ENCODE data around the gene ECEL1. TPM values are rescaled to one million over a fixed set of nuclear protein-coding genes. Genes with fewer than 3 reads are reported as not detected.

The ECEL1 gene
- total RNA-seq, 4 donors from 2014 or later, result 1.9 to 10.8 TPM; not detected in 2

DNA sequence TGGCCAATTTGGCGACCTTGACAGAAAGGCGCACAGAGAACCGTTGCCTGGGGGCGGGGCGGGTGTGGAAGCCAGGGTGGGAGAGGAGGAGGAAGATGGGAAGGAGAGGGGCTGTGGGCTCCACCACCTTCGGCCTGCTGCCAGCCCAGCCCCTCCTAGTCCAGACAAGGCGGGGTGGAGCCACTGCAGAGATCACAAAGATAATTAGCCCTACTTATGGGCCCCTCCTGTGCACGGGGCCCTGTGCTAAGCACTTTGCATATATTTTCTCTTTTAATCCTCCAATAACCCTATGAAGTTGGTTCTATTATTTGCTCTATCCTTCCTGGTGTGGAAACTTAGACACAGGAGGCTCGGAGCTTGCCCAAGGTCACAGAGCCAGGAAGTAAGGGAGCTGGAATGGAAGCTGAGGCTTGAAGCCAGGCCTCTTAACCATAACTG lies 13.7 kb upstream of the ECEL1 start:
- no peaks in the 10 kb centered on the region for H3K9me3 ChIP-seq
- no peak for TF ChIP-seq POLR2A (IDR thresholded peaks at IDR 0.05)
- intact Hi-C loops (cut with DNase I; ENCODE audit: low total_unique reads), result no loop called here
- H3K27ac ChIP-seq, result no peak overlapping the region
- no peaks in the 10 kb centered on the region for H3K27me3 ChIP-seq
- peaks cover 0 to 3% of the 10 kb centered on the region in 2 donors for H3K4me1 ChIP-seq
- no peaks in the 10 kb centered on the region for H3K36me3 ChIP-seq
- no peak overlapping the region for H3K4me3 ChIP-seq
- DNase-seq, result no peak

DNA sequence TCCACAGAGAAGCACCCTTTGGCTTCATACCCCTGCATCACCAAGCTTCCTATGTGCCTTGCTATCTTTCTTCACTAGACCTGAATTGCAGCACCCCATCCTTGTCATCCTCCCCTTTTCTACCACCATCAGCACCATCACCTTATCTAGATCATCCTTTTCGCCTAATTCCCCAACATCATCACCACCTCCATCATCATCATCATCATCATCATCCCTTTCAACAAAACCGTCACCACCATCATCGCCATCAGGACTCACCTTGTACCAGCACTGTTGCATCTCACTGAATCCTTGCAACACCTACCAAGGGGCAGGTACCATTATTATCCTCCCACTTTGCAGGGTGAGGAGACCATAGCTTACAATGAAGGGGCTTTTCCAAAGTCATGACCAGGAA lies 10.8 kb upstream of the ECEL1 start:
- Histone ChIP-seq H3K36me3 (no peaks in the 10 kb centered on the region), H3K9me3 (no peaks in the 10 kb centered on the region), H3K27ac (no peak overlapping the region), H3K27me3 (no peaks in the 10 kb centered on the region), H3K4me3 (no peak overlapping the region), H3K4me1 (peaks cover 0 to 2% of the 10 kb centered on the region in 2 donors)
- intact Hi-C loops (cut with DNase I; ENCODE audit: low total_unique reads), result no loop called here
- TF ChIP-seq, protein P1, sequence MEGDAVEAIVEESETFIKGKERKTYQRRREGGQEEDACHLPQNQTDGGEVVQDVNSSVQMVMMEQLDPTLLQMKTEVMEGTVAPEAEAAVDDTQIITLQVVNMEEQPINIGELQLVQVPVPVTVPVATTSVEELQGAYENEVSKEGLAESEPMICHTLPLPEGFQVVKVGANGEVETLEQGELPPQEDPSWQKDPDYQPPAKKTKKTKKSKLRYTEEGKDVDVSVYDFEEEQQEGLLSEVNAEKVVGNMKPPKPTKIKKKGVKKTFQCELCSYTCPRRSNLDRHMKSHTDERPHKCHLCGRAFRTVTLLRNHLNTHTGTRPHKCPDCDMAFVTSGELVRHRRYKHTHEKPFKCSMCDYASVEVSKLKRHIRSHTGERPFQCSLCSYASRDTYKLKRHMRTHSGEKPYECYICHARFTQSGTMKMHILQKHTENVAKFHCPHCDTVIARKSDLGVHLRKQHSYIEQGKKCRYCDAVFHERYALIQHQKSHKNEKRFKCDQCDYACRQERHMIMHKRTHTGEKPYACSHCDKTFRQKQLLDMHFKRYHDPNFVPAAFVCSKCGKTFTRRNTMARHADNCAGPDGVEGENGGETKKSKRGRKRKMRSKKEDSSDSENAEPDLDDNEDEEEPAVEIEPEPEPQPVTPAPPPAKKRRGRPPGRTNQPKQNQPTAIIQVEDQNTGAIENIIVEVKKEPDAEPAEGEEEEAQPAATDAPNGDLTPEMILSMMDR (IDR thresholded peaks at IDR 0.05), result no peak
- no peak for TF ChIP-seq POLR2A (IDR thresholded peaks at IDR 0.05)
- no peak for DNase-seq

DNA sequence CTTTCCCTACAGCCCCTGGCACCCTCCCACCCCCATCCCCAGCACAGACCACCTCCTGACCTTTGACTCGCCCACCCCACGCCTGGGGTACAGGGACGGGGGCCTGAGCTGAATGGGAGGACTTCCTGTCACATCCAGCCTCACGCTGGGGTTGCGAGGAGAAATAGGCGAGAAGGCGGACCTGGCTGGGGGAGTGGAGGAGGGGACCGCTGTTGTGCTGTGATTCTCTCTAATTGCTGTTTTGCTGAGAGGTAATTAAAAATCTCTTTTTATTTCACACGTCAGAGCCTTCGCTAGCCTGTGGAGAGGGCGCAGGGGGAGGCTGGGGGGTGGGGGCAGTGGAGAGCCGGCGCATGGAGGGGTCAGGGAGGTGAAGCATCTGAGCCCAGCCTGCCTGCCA lies 9.7 kb upstream of the ECEL1 start:
- Histone ChIP-seq H3K4me3 (no peak overlapping the region), H3K36me3 (no peaks in the 10 kb centered on the region), H3K27me3 (no peaks in the 10 kb centered on the region), H3K27ac (no peak overlapping the region), H3K9me3 (no peaks in the 10 kb centered on the region), H3K4me1 (no peaks in the 10 kb centered on the region)
- intact Hi-C loops (cut with DNase I; ENCODE audit: low total_unique reads), result no loop called here
- TF ChIP-seq POLR2A (IDR thresholded peaks at IDR 0.05), result no peak
- TF ChIP-seq, protein P1 (IDR thresholded peaks at IDR 0.05), result no peak
- DNase-seq, result no peak

DNA sequence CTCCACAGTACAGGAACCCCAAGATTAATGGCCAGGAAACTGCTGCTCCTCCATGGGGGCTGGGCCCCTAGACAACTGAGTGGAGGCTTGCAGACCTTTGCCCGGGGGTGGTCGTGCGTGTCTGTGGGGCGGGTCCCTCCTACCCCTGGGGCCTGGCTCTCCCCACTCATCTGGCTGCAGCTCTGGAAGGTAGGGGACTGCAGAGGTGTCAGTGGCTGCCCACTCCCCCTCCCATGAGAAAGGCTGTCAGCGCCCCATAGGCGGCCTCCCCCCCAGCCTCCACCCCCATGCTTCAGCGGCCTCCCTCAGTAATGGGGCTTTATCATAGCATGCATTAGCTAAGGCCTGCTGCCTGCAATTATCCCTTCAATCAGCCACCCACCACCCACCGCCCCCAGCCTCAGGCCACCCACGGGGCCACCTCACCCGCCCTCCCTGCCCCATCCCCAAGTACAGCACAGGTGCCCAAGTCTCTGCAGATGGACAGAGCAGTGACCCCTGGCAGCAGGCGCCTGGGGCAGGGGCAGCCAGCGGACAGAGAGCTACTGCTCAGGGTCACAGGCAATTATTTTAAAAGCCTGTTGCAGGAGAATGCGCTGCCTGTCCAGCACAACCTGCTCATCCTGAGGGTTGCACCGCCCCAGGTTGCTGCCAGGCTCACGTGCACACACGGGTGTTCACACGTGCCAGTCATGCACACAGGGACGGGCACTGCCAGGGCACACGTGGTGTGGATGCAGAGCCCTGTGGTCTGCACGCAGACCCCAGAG lies 9.1 kb upstream of the ECEL1 start:
- no peaks in the 10 kb centered on the region for H3K27me3 ChIP-seq
- no peak for DNase-seq
- no peak for TF ChIP-seq POLR2A (IDR thresholded peaks at IDR 0.05)
- TF ChIP-seq, protein P1 (IDR thresholded peaks at IDR 0.05), result no peak
- intact Hi-C loops (cut with DNase I; ENCODE audit: low total_unique reads), result no loop called here
- no peak overlapping the region for H3K27ac ChIP-seq
- no peaks in the 10 kb centered on the region for H3K36me3 ChIP-seq
- no peaks in the 10 kb centered on the region for H3K9me3 ChIP-seq
- no peak overlapping the region for H3K4me3 ChIP-seq
- H3K4me1 ChIP-seq, result no peaks in the 10 kb centered on the region

DNA sequence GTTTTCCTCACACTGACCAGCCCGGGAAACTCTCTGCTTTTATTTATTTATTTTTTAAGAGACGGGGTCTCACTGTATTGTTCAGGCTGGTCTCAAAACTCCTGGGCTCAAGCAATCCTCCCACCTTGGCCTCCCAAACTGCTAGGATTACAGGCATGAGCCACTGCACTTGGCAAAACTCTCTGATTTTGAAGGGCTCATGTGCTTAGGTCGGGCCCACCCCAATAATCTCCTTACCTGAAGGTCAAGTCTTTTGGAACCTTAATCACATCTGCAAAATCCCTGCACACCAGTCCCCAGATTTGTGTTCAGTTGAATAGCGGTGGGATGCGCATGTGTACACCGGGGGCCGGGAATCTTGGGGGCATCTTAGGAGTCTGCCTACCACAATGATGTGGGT lies 7.7 kb upstream of the ECEL1 start:
- TF ChIP-seq, protein P1 (IDR thresholded peaks at IDR 0.05), result no peak
- no peak for TF ChIP-seq POLR2A (IDR thresholded peaks at IDR 0.05)
- no peak overlapping the region for H3K27ac ChIP-seq
- DNase-seq, result no peak
- no peaks in the 10 kb centered on the region for H3K4me1 ChIP-seq
- no peak overlapping the region for H3K4me3 ChIP-seq
- no peaks in the 10 kb centered on the region for H3K9me3 ChIP-seq
- intact Hi-C loops (cut with DNase I; ENCODE audit: low total_unique reads), result no loop called here
- H3K27me3 ChIP-seq, result no peaks in the 10 kb centered on the region
- H3K36me3 ChIP-seq, result no peaks in the 10 kb centered on the region

All from uterus (tissue), 4 donors.